Activated CD4-positive, alpha-beta T cell treated with anti-CD3 and anti-CD28 coated beads, Interleukin-2, amount 50 U/mL, for 1 hour (primary cell): Measurements from ENCODE around the gene DCP1B.

ENCODE experiments used
- DNase-seq: peaks from one replicate; pipeline ENCODE4 v3.0.0-alpha.2; 2020

DCP1B gene

GRCh38 chr12:1917172-1918070 lies 86.8 kb downstream of the DCP1B start:
- DNase-seq, result no peak

DNA sequence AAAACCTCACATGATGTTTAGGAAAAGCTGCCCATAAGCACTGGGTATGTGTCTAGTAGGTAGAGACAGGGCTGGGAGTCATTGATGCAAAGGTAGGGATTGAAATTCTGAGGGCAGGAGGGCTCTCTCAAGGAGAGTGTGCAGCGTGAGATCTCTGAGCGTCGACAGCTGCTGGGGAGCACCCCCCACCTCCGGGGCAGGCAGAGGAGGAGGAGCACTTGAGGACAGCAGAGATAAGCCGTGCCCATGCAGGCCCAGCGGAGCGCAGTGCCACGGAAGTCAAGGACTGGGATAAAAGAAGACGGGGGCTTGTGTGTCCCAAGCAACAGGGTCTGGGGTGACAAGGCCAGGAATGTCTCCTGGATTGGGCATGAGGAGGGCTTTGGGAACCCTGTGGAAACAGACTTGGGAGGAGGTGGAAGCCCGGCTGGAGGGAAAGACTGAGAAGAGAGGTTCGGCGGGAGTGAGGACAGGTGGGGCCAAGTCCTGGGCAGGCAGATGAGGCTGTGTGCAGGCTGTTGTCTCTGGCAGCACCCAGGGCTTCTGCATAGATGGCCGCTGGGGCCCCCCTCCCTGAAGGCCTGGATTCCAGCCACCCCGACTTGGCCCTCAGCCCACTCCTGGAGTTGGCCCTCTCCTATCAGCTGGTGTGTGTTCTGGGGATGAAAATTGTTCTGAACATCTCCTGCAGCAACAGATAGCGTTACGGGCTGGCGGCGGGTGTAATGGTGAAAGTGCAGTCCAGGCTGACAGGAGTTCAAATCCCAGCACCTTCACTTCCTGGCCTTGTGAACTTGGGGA lies 87.7 kb downstream of the DCP1B start:
- DNase-seq, result no peak

GRCh38 chr12:1915082-1915968 lies 88.9 kb downstream of the DCP1B start:
- DNase-seq, result no peak

DNA sequence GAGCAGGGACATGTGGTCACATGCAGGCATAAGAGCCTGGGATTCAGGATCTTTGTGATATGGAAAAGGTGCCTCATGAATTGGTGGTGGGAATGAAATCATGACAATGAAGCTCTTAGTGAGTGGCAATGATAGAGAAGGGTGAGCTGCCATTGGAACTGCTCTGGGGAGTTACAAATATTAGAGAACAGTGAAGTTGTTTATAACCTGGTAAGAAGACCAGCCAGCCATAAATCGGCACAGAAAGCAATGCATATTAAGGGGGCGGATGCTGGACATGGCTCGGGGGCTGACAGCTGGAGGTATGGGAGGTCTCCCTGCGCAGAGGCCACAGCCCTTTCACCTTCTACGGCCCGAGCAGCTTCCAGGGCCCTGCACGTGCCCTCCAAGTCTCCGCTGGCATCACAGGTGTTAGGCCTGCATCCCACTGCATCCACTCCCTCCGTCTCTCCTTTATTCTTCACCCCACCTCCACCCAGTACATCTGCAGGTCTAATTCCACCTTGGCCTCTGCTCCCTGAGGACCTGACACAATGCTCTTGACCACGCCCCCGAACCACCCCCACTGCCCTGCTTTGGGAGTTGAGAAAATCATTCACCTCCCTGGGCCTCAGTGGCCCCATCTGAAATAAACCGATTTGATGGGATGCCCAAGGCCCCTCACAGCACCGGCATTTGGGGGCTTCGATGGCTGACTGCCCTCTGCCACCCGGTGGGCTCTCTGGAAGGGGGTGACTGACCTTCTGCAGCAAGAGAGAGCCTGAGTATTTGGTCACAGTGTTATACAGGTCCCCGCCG lies 89.9 kb downstream of the DCP1B start:
- DNase-seq, result no peak

GRCh38 chr12:1913377-1914113 lies 90.7 kb downstream of the DCP1B start:
- DNase-seq, result no peak

DNA sequence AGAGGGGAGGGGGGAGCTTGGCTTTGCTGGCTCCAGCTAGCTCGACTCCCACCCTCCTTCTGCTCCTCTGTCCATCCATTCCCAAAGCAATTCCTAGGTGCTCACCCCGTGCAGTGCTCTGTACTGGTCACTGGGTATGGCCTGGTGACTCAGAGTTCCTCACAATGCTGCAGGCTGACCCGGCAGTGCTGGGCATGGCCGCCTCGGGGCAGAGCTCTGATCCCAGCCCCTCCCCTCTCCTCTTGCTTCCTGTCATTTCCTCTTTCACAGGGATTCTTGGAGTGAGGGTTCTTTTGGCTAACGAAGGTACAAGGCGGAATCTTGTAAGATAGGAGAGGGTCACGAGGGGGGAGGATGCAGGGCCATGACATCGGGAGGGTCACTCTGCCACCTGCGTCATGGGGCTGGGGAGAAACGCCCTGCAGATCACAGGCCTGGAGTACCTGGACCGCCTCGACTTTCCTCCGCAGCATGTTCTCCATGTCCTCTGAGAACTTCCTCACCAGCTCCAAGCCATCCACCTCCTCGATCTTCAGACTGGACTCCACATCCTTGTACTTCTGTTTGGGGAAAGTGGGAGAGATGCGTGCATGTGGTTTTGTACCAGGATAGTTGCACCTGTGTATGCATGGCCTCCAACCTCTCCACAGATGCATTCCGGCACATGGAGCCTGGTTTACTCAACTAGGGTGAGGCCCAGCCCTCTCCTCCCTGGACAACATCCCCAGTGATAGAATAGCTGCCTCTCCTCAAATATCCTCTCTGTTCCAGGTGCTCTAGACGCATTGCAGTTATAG lies 91.5 kb downstream of the DCP1B start:
- no peak for DNase-seq

DNA sequence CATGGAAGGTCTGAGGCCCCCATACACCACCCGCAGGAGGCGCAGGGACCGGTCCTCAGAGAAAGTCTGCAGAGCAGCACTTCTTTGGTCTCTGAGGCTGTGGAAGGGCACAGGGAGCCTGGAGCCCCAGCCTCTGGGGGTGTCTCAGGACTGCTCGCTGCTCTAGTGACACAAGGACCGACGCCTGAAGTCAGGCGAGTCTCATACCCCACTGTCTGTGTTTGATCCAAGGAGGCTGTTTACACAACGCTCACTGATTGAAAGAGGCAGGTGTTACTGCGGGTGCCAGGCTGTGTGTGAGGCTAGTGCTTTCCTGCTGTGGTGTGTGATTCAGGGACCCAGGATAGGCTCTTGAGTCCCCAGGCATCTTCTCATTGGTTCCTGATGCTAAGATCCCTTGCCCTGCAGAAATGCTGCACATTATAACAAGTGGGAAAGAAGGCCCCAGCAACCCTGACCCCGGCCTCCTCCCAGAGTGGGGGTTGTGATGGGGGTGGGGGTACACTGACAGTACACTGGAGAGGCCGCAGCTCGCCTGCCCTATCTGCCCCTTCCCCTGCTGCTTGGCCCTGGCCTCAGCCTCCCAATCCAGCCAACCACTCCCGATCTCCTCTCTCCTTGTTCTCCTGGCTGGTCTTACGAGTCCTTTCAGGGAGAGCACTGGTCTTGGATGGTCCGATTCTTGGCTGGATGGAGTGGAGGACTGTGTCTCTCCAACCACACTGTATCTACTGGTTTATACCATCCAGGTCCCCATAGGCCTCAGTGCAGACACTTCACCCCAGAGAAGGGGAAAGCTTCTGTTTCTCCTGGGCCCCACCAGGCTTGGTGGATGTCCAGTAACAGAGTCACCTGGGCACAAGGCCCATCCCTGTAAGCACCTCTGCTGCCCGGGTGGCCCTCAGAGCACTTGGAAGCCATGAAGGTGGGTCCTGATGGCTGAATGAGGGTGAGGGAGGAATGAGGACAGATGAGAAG lies 92.4 kb downstream of the DCP1B start:
- no peak for DNase-seq

- no peak for DNase-seq
These were observed 93.8 kb downstream of the DCP1B start for GRCh38 chr12:1910468-1910867.

GRCh38 chr12:1908758-1909157 lies 95.5 kb downstream of the DCP1B start:
- DNase-seq, result no peak

DNA sequence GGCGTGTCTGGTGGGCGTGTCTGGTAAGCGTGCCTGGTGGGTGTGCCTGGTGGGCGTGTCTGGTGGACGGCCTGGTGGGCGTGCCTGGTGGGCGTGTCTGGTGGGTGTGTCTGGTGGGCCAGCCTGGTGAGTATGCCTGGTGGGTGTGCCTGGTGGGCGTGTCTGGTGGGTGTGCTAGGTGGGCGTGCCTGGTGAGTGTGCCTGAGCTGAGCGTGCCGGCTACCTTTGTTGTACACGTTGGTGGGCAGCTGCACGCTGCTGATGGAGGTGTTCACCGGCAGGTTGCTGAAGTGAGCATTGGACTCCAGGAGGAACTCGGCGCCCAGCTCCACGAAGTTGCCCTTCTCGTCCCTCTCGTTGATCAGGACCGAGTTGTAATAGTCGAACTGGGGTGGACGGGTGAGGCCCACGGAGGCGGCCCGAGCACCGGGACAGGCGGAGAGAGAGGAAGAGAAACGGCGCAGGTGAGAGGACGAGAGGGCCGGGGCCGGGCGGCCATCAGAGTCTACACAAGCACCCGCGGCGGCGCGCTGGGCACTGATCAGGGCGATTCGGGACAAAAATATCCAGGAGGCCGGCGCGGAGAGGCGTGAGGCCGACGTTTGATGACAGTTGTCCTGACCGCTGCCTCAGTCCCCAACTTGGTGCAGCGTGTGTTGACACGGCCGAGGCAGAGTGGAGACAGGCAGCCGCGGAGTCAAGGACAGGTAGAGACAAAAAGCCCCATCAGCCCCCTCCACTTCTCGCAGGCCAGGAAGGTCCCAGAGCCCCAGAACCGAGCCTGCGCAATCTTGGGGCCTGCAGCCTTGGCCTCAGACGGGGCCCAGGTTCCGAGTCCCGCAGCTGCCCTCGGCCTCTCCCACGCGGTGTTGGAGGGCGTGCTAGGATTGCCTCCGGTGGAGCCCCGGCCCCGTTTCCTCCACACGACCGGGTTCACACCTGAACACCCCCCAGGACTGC lies 96.3 kb downstream of the DCP1B start:
- peak; percentile 18 for DNase-seq

GRCh38 chr12:1906579-1906978 lies 97.7 kb downstream of the DCP1B start:
- DNase-seq, result no peak

DNA sequence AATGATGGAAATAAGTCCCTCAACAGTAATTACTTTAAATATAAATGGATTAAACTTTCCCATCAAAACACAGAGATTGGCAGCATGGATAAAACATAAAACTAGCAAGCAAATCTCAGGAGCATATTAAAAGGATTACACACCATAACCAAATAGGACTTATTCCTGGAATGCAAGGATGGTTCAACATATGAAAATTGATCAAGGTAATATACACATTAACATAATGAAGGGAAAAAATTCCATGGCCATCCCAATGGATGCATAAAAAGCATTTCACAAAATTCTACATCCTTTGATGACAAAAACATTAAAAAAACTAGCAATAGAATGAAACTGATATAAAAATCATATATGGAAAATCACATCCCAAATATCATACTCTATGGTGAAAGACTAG lies 99.4 kb downstream of the DCP1B start:
- DNase-seq, result no peak

GRCh38 chr12:1896964-1897363 lies 107.3 kb downstream of the DCP1B start:
- no peak for DNase-seq
